GM08714 (cell line): ENCODE results near the gene ZNF710.
"Not testable (repeated sequence)": the region's sequence is repeated elsewhere in the genome, so short reads cannot be mapped to it uniquely, and the experiment has no call there.

Experiments
- H3K4me3 ChIP-seq: fragments of 200-500 bp; sonication (Bioruptor generic); 2 replicates; pipeline ENCODE4 v1.5.1; 2014; ENCODE audit warnings: mild to moderate bottlenecking, low read length, inconsistent platforms
- ZNF274 ChIP-seq: IDR thresholded peaks from 2 replicates; pipeline ENCODE4 v1.6.1; 2012; ENCODE audit warnings: mild to moderate bottlenecking, low read depth, low read length

The ZNF710 gene

DNA sequence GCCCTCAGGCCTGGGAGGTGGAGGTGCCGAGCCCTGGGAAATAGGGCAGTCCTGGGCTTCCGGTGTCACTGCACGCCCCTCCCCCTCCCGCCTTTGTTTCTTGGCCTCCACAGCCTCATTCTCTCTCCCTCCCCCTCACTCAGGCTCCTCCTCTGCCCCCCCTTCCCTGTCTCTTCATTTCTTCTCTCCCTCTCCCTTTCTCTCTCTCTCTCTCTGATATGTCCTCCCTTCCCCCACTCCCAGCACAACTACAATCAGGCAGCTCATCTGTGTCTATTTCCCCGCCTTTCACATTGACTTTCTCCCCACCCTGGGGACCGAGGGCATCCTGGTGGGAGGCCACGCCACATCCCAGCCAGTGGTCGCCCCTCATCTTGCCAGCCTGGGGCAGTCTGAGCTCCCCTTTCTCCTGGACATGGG lies 60.9 kb downstream of the ZNF710 start:
- TF ChIP-seq ZNF274: no peak
- H3K4me3 ChIP-seq: no peak overlapping the region

DNA sequence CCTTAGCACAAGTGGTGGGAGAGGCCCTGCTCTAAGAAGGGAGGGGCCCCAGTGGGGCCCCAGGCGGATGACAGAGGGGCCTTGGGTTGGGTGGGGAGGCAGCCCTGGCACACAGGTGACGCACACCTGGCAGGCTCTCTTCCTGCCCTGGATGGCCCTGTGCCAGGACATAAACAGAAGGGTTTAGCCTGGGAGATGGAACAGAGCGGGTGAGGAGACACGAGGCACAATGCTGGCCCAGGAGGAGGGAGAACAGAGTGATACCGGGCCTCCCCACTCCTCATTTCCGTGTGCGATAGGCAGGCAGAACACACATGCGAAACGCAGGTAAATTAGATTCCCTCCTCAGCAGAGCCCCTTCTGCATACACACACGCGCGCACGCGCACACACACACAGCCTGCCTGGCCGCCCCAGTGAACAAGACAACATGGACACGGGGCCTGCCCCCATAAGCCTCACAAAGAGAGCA lies 61.4 kb downstream of the ZNF710 start:
- no peak for TF ChIP-seq ZNF274
- H3K4me3 ChIP-seq: no peak overlapping the region

DNA sequence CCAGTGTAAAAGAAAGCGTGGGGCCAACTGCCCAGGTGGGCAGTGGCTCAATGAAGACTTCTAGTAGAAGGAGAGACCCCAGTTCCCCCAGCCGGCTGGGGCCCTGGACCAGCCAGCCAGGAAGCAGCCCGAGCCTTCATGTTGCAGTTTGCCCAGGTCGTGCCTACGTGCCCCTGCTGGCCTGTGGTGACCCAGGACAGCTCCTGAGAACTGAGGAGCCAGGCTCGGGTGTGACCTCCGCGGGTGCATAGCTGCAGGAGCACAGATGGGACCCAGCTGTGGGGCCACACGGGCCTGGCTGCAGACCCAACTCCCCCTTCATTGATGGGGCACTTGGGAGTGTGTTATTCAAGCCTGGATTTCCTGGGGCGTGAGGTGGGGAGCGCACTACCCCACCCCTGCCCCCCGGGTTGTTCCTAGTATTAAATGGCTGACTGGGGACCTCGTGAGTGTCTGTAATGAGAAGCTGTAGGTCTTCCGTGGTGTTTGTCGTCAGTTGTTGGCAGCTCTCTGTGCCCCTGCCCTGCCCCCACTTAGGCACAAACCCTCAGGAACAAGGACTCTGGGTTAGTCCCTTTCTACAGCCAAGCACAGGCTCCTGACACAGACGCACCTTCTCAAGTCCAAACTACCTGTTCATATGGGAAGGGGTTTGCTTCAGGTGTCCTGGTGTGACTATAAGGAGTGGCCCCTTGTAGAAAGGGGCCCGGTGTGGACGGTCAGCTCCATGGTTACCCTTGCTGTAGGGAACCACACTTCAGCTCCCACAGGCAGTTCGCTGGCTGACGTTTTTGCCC lies 62.0 kb downstream of the ZNF710 start:
- no peak overlapping the region for H3K4me3 ChIP-seq
- no peak for TF ChIP-seq ZNF274

DNA sequence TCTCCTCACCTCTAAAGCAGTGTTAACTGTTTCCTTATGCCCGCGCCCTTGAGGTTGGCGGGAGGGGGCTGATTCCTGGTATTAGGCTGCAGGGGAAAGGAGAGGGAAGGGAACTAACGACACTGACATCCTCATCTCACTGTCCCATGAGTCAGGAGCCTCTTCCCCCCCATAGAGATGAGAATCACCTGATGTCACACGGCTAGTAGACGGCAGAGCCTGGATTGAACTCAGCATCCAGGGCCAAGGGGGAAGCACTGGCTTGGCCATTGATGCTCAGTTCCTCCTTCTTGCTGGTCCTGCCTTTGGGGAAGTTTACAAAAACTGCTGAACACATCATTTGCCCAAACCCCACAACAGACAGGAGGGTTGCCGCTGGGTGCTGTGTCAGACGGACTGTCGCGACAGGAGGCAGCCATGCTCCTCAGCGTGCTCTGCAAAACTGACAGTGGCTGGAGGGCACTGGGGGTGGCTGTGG lies 62.7 kb downstream of the ZNF710 start:
- no peak for TF ChIP-seq ZNF274
- H3K4me3 ChIP-seq: no peak overlapping the region

DNA sequence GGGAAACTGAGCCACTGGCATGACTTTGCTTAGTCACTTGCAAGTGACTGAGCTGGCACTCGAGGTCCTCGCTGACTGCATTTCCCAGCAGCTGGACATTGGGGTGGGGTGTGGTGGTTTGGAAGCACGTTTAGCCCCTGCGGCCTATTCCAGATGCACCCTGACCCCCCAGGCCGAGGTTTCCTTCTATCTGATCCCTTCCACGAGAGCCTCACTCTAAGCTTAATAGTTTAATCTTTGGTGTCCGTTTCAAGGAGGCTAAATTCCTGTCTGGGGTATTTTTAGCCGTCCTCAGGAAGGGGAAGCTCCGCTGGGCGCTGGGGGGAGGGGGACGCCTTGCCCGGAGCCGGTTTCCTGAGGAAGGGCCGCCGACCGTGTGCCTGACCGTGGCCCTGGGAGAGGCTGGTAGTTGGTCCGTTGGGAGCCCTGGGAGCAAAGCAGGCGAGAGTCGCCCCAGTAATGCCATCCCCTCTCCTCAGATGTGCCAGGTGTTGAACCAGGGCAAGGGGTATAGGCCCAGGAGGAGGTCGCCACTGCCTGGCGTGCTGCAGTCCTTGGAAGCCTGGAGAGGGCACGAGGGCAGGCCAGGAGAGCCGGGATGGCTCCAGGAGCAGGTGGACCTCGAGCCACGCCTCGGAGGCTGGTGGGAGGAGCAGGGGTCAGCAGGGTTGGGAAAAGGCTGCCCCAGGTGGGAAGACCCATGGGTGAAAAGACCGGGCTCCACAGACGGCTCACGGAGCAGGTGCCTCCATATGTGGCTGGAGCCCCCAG lies 64.0 kb downstream of the ZNF710 start:
- TF ChIP-seq ZNF274: no peak
- H3K4me3 ChIP-seq: no peak overlapping the region

DNA sequence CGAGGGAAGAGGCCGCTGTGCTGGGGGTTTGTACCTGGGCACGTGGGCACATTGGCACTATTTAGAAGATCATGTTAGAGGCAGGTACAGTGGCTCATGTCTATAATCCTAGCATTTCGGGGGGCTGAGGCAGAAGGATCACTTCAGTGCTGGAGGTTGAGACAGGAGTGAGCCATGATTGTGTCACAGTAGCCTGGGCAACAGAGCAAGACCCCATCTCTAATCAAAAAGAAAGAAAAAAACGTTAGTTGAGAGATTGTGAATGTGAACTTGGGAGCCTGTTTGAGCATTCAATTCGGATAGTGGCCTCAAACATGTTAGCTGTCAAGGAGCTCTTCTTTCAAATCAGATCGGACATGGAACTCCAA lies 64.5 kb downstream of the ZNF710 start:
- no peak for TF ChIP-seq ZNF274
- no peak overlapping the region for H3K4me3 ChIP-seq

DNA sequence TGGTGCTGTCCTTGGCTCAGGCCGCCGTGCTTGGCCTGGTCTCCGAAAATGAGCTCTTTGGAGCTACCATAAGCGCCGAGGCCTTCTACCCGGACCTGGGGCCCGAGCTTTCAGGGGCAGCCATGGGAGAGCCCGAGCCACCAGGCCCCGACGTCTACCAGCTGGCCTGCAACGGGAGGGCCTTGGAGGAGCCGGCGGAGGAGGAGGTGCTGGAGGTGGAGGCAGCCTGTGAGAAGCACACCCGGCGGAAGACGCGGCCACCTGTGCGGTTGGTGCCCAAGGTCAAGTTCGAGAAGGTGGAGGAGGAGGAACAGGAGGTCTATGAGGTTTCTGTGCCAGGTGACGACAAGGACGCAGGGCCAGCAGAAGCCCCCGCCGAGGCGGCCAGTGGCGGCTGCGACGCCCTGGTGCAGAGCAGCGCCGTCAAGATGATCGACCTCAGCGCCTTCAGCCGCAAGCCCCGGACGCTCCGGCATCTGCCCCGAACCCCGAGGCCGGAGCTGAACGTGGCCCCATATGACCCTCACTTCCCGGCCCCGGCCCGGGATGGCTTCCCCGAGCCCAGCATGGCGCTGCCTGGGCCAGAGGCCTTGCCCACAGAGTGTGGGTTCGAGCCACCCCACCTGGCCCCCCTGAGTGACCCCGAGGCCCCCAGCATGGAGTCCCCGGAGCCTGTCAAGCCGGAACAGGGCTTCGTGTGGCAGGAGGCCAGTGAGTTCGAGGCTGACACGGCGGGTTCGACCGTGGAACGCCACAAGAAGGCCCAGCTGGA lies 66.2 kb downstream of the ZNF710 start:
- H3K4me3 ChIP-seq: no peak overlapping the region
- TF ChIP-seq ZNF274: no peak

DNA sequence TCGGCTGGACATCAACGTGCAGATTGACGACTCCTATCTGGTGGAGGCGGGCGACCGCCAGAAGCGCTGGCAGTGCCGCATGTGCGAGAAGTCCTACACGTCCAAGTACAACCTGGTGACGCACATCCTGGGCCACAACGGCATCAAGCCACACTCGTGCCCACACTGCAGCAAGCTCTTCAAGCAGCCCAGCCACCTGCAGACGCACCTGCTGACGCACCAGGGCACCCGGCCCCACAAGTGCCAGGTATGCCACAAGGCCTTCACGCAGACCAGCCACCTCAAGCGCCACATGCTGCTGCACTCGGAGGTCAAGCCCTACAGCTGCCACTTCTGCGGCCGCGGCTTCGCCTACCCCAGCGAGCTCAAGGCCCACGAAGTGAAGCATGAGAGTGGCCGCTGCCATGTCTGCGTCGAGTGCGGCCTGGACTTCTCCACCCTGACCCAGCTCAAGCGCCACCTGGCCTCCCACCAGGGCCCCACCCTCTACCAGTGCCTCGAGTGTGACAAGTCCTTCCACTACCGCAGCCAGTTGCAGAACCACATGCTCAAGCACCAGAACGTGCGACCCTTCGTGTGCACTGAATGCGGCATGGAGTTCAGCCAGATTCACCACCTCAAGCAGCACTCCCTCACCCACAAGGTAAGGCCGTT lies 67.0 kb downstream of the ZNF710 start:
- TF ChIP-seq ZNF274: no peak
- H3K4me3 ChIP-seq: no peak overlapping the region

DNA sequence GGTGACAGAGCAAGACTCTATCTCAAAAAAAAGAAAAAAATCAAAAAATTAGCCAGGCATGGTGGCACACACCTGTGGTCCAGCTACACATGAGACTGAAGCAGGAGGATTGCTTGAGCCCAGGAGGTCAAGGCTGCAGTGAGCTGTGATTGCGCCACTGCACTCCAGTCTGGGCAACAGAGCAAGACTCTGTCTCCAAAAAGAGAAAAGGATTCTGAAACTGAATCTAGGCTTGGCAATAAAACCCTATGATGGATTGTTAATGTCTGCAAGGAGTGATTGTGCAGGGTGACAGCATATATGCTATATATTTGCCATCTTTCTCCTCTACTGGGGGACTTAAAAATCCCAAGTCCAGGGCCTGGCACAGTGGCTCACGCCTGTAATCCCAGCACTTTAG lies 69.5 kb downstream of the ZNF710 start:
- not testable (repeated sequence) for H3K4me3 ChIP-seq

DNA sequence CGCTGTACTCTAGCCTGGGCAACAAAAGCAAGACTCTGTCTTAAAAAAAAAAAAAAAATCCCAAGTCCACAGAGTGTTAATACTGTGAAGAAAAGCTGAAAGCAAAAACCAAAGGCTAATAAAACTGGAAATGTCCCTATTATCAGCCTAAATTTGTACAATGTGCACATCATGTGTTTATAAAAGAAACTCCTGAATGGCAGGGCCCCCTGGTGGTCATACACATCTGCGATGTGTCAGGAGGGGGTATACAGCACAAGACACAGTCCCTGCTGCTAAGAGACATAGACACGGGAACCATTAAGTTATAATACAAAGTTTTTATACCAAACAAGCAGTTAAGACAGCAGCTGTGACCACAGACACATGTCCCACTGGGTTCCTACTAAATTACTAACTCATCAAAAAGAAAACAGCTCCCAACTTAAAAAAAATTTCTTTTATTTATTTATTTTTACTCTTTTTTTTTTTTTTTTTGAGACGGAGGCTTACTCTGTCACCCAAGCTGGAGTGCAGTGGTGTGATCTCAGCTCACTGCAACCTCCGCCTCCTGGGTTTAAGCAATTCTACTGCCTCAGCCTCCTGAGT lies 70.2 kb downstream of the ZNF710 start:
- TF ChIP-seq ZNF274: no peak
- H3K4me3 ChIP-seq: no peak overlapping the region

DNA sequence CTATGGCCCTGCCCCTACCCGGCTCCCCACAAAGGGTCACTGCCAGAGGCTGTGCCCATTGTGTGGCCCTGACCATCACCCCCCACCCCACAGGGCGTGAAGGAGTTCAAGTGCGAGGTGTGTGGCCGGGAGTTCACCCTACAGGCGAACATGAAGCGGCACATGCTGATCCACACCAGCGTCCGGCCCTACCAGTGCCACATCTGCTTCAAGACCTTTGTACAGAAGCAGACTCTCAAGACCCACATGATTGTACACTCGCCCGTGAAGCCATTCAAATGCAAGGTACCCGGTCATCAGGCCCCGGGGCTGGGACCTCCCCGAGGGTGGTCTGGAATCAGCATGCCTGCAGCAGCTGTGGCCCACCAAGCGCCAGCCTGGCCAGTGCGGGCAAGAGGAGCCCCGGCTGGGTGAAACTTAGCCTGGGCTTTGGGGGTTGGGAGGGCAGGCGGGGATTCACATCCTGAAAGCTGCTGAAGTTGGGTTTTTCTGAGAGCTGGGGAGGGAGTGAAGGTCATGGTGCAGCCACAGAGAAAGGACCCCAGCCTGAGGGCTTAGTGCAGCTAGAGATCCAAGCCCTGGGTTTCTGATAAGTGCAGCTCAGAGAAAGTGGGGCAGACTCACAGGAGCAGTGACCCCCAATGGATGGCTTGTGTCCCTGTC lies 72.0 kb downstream of the ZNF710 start:
- no peak overlapping the region for H3K4me3 ChIP-seq
- TF ChIP-seq ZNF274: no peak

DNA sequence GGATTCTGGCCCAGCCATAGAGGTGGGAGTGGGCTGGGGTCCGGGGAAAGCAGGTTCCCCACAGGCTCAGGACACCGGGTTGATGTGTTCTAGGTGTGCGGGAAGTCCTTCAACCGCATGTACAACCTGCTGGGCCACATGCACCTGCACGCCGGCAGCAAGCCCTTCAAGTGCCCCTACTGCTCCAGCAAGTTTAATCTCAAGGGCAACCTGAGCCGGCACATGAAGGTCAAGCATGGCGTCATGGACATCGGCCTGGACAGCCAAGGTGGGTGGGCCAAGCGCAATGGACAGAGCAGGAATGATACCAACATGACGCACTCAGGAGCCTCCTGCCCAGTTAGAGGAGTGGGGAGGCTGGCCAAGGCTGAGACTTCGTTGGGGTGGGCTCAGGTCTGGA lies 72.9 kb downstream of the ZNF710 start:
- no peak for TF ChIP-seq ZNF274
- no peak overlapping the region for H3K4me3 ChIP-seq

DNA sequence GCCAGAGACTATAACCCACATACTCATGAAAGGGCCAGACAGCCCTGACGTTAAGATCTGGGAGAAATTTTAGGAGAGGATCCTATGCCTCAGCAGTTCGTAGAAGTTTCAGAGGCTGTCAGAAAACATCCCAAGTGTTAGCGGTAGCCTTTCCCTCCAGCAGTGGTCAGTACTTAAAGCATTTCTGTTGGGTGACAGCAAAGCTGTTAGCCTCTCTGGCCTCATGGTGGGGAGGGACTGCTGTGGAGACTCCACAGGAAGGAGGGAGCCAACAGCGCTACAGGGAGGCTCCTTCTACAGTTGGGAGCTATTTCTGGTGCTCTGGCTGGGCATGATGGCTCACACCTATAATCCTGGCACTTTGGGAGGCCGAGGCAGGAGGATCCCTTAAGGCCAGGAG lies 73.8 kb downstream of the ZNF710 start:
- TF ChIP-seq ZNF274: no peak
- H3K4me3 ChIP-seq: no peak overlapping the region
